ENCODE results near the gene COL16A1.

The COL16A1 gene

GRCh38 chr1:31703431-31704270 is at the start of gene COL16A1:
Gene COL16A1 (minus strand): TSS chr1:31704017. CDS start chr1:31702193, 1,824 bp downstream.
- no peak for DNase-seq

GRCh38 chr1:31752952-31753475 is 49.2 kb upstream of the COL16A1 start:
- DNase-seq, result no peak

GRCh38 chr1:31752258-31752657 is 48.4 kb upstream of the COL16A1 start:
- DNase-seq, result no peak

GRCh38 chr1:31751822-31752241 is 48.0 kb upstream of the COL16A1 start:
- no peak for DNase-seq

GRCh38 chr1:31750858-31751510 is 47.2 kb upstream of the COL16A1 start:
- DNase-seq, result no peak

- no peak for DNase-seq
Observed at GRCh38 chr1:31749785-31750735, 46.2 kb upstream of the COL16A1 start.

GRCh38 chr1:31748365-31748764 is 44.5 kb upstream of the COL16A1 start:
- DNase-seq, result no peak

GRCh38 chr1:31747304-31747703 is 43.5 kb upstream of the COL16A1 start:
- no peak for DNase-seq

- DNase-seq, result no peak
Observed at GRCh38 chr1:31746687-31747086, 42.9 kb upstream of the COL16A1 start.

GRCh38 chr1:31745946-31746670 is 42.3 kb upstream of the COL16A1 start:
- no peak for DNase-seq

GRCh38 chr1:31745096-31745945 is 41.5 kb upstream of the COL16A1 start:
- DNase-seq, result no peak

GRCh38 chr1:31744165-31744888 is 40.5 kb upstream of the COL16A1 start:
- no peak for DNase-seq

GRCh38 chr1:31742462-31743212 is 38.8 kb upstream of the COL16A1 start:
- DNase-seq, result no peak

- DNase-seq, result no peak
Observed at GRCh38 chr1:31739346-31739745, 35.5 kb upstream of the COL16A1 start.

GRCh38 chr1:31736675-31737074 is 32.9 kb upstream of the COL16A1 start:
- DNase-seq, result no peak

- no peak for DNase-seq
Observed at GRCh38 chr1:31735571-31735970, 31.8 kb upstream of the COL16A1 start.

- no peak for DNase-seq
Observed at GRCh38 chr1:31734582-31735107, 30.8 kb upstream of the COL16A1 start.

GRCh38 chr1:31733389-31734219 is 29.8 kb upstream of the COL16A1 start:
- no peak for DNase-seq
